ENCODE results near the gene USP22.

USP22 gene

DNA sequence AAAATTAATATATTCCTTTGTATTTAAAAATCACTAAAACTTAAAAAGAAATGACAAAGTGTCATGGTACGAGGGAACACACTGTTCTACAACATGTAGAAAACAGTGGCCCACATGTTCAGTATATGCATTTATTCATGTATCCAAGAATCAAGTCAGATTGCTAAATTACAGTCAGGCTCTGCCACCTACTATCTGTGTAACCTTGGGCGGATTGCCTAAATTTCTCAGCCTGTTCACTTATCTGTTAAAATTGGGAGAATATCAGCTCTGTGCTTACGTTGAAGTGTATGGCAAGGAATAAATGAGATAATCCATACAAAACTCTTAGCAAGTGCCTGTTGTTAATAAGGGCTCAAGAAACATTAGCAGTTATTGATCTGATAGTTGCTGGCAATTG, 3.4 kb upstream of the USP22 start:
- no peak for DNase-seq (ENCODE audit: low read depth)

DNA sequence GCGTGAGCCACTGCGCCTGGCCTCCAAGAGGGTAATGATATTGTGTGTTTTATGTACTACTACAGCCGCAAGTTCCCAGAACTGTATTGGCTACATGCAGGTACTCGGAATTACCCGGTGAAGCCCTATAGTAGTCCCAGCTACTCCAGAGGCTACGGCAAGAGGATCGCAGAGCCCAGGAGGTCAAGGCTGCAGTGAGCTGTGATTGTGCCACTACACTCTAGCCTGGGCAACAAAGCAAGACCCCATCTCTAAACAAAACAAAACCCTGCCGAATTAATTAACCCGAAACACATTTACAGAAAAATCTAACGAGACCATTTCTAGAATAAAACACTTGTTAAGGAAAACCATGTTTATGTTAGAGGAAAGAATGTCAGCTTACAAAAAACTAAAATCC, 2.2 kb upstream of the USP22 start:
- DNase-seq (ENCODE audit: low read depth), result no peak

DNA sequence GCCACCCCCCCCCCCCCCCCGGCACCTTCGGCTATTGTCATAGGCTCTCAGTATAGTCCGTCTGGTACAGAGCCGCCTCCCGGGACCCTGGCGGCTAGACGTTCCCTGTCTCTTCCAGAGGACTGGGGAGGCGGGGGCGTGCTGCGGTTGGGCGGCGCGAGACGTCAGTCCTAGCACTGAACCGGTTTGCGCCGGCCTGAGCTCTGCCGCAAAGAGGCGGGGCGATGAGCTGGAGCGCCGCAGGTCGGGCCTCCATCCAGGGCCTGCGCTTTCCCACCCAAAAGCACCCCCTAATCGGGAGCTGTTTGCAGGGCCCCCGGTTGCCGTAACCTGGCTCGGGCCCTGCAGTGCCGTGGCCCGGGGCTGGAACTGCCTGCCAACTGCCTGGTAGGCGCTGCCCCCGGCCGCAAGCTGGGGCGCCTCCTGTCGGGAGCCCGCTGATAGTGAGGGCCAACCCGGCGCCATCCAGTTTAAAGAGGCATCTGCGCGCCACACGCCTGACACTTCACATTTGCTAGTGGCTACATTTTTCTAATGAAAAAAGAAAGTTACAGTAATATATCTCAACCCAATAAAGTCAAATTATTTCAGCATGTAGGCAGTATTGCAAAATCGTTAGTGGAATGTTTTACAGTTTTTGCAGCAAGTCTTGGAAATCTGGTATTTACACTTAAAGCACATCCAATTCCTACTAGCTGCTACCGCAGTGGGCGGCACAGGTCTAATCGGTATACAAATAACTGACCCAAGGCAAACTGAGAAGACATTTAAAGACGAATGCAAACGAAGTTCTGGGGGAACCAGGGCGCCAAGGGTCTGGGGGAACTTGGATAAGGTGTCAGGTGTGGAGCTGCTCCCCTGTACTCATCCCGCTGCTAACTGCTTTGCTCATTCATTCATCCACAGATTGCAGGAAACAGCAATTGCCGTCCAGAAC, 753 bp upstream of the USP22 start:
- DNase-seq (ENCODE audit: low read depth), result peak; percentile 95

DNA sequence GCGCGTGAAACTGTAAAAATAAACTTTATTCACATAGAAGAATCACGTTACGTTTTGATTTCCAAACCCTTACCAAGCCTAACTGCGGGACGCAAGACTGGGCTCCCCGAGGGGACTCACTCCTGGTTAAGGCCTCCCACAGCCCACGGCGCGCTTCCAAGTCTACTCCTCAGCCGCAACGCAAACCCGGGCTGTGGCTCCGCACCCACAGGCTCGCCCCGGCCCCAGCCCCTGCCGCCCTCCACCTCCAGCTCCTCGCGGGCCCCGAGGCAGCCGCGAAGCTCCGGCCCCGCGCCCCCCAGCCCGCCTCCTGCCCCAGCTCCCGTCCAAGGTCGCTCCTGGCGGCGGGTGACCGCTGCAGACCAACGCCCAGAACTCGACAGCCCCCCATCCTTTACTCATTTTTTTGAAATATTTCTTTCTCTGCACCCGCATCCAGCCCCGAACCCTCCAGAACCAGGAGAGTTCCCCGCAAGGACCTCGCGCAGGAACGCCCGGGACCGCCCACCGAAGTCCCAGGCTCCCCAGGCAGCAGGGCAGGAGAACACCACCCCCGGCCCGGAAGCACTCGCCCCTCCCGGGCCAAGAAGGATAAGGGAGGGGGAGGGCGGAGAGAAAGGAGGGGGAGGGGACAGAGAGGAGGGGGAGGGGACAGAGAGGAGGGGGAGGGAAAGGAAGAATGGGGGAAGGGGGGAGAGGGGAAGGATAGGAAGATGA, 912 bp downstream of the USP22 start:
- peak; percentile 68 for DNase-seq (ENCODE audit: low read depth)

DNA sequence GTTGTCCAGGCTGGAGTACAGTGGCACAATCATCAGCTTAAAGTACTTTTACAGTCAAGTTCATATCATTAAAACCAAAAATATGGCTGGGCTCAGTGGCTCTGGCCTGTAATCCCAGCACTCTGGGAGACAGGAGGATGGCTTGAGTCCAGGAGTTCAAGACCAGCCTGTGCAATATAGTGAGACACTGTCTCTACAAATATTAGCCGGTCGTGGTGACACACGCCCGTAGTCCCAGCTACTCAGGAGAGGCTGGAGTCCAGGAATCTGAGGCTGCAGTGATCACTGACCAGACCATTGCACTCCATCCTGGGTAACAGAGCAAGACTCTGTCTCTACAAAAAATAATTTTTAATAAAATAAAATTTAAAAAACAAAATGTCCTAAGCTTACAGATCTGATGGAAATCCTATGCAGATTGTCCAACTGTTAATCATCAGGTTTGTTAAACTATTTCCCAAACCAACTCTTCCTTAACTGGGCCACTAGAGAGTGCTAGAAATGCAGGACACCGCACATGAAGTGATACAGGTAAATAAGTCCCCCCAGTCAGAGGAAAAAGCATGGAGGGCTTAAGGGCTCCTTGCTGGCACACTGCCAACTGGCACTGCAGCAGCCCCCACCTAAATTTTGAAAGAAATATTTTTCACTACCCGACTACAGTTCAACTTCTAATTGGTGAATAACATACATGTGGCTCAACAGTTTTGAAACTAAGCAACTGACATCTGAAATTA, 2.8 kb downstream of the USP22 start:
- DNase-seq (ENCODE audit: low read depth), result peak; percentile 25

DNA sequence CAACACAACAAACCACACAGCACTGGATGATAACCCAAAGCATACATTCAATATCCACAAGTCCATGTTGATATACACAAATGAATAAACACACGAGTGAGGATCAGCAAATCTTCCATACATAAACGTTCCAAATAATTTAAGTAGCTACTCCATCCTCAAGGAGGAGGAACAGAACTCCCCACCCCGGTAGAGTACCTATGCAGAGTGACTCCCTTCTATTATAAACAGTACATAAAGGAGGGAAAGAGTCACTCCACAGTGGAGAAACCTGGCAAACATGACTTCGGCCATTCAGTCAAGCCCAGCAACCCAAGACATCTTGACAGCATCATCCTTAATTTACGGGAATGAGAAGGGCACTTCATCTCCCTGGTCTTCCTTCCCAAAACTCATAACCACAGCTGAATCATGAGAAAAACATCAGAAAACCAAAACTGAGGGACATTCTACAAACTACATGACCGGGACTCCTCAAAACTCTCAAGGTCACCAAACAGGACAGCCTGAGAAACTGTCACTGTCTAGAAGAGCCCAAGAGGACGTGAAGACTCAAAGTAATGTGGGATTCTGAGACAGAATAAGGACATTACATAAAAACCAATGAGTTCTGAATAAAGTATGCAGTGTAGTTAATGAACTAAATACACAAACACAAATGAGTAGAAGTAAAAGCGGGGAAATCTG, 5.6 kb downstream of the USP22 start:
- DNase-seq (ENCODE audit: low read depth), result no peak

DNA sequence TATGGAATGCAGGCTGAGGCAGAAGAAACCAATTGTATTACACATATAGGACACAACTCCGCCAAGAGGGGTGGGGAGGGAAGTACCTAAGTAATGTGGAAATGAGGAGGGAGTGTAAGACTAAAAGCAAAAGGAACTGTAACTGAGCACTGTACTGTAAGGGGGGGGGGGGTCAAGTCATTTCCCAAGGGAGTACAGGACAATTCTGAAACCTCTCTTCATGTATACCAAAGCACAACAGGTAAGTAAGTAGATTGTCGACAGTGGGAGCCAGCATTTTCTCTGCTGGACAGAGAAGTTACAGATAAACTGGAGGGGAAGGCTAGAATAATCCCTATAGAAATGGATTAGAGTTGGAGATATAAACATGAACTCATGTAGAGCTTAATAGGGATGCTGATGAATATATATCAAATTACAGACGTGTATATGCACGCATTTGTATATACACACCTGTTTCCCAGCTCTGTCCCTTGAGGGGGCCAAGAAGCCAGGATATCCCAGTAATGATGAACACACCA, 6.4 kb downstream of the USP22 start:
- DNase-seq (ENCODE audit: low read depth), result no peak

DNA sequence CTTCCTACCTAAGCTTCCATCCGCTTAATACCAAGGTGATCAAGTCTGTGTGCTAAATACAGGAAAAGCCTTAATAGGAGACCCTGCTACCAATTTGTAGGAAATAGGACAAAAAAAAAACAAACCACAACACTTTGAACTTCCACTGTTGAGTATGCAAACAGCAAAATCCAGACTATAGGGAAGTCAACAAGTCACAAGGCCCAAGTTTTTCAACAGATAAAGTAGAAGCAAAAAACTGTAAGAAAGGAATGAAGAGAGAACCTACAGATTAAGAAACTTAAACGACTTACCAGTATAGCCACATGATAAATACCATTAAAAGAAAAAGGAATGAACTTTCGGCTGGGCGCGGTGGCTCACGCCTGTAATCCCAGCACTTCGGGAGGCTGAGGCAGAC, 7.4 kb downstream of the USP22 start:
- no peak for DNase-seq (ENCODE audit: low read depth)

DNA sequence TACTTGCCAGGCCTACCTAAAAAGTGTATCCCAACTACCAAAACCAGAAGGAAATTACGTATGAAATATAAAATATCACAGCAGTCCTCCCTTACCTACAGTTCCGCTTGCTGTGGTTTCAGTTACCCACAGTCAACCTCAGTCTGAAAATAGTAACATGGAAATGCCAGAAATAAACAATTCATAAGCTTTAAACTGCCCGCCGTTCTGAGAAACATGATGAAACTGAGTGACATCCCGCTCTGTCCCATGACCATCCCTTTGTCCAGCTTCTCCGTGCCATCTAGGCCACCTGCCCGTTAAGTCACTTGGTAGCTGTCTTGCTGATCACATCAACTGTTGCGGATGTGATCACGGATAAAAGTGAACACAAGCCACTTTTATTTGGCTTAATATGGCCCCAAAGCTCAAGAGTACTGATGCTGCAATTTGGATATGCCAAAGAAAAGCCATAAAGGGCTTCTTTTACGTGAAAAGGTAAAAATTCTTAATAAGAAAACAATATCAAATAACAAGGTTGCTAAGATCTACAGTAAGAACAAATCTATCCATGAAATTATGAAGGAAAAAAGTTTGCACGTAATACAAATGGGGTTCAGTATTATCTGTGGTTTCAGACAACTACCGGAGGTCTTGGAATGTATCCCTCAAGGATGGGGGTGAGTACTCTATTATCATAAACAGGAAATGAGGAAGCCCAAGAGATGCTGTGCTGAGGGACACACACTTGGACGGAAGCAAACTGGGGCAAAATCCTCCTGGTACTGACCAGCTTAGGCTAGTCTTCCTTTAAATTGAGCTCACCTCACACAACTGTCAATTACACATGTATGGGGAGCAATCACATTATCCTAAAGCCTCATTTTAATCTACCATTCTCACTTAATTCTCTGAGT, 8.2 kb downstream of the USP22 start:
- no peak for DNase-seq (ENCODE audit: low read depth)

DNA sequence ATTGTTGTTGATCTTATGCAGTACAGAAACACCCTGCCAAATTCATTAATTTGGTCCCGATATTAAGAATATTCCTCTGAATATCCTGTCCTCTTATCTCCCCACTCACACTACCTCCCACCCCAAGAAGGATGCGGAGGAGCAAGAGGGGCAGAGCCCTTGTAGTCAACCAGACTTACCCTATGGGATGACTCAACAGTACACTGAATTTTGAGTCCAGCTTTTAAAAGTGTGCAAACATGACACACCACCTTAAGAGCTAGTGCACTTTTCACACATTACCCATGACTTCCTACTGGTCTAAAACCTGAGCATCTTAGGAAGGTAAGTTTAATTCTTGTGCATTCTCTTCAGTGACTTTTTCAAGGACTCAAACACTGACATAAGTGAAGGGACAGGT, 9.5 kb downstream of the USP22 start:
- no peak for DNase-seq (ENCODE audit: low read depth)

DNA sequence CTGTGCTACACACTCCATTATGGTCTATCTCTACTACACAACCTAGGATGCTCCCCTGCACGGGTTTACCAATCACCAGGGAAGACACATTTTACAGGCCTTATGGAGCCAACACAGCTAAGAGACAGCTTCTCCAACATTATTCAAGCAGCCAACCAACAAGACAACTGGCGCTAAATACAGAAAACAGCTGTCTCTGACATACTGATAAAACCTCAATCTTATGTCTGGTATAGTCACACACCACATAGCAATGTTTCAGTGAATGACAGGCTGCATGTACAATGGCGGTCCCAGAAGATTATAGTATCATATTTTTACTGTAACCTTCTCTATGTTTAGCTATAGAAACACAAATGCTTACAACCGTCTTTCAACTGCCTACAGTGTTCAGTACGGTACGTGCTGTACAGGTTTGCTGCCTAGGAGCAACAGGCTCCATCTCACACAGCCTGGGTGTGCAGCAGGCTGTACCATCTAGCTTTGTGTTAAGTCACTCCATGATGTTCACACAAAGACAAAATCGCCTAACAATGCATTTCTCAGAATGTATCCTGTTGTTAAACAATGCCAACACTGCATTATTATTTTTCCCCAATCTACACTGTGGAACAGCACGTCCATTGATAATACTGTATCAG, 10.9 kb downstream of the USP22 start:
- no peak for DNase-seq (ENCODE audit: low read depth)

DNA sequence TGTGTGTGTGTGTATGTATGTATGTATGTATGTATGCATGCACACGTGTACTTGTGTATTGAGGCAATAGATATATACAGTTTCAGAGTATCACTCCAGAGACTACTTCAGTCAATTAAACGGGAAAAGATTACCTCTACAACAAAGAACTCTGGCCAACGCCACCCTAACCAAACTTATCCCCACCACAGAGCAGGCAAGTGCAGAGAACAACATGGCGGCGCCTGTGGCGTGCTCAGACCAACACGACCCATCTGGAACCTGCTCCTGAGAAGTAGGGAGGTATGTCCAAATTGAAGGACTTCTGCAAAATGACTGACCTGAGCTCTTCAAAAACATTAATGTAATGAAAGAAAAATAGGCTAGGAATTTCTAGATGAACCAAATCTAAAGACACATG, 12.4 kb downstream of the USP22 start:
- no peak for DNase-seq (ENCODE audit: low read depth)

DNA sequence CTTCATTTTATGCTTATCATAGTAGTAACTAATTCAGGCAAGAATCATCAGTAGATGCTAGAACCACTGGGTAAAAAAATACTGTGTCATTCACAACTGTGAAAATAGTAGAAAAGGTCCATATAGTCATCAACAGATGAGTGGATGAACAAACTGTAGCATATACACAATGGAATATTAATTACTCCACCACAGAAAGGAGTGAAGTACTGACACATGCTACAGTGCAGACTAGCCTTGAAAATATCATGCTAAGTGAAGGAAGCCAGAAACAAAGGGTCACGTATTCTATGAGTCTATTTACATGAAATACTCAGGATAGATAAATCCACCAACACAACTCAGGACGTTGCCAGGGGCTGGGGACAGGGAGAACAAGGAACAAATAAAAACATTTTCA, 13.3 kb downstream of the USP22 start:
- no peak for DNase-seq (ENCODE audit: low read depth)

DNA sequence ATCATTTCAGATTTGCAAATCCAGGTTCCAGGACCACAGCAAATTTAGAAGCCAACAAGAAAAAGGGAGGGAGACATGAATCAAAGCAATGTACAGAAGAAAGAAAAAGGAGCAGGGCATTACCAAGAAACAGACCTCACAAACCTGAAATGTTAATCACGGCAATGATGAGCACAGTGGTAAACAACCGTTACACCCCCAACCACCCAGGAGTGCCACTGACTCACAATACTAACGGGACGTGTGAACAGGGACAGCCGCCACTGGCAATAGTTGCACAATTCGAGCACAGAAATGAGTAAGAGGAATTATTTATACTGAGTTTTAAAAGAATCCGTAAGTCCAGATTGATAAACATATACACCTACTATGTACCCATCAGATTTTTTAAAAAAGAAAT, 13.8 kb downstream of the USP22 start:
- peak; percentile 22 for DNase-seq (ENCODE audit: low read depth)

DNA sequence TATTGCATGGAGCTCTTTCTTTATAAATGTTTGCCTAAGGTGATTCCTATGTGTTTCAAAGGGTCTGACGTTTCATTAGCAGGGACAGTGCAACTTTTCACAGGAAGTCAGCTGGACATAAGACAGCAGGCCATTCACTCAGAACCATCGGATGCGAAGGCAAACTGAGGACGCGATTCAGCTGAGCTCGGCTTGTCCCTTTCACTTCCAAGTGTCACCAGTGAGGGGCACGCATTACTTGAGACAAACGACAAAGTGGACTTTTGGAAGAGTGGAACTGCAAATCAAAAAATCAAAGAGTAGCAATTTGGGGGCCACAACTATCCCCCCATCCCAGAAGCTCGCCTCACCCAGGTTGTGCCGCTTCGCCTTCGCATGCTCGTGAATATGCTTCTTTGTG, 14.6 kb downstream of the USP22 start:
- DNase-seq (ENCODE audit: low read depth), result no peak

DNA sequence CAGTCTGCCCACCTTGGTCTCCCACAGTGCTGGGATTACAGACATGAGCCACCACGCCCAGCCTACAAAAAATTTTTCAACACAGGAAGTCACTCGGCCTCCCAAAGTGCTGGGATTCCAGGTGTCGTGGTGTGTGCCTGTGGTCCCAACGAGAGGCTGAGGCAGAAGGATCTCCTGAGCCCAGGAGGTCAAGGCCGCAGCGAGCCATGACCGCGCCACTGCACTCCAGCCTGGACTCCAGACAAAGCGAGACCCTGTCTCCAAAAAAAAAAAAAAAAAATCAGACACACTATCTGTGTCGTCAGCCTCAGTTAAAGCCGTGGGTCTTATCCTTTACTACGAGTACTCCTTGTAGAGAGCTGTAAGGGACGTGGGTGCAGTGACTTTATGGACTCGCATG, 15.8 kb downstream of the USP22 start:
- DNase-seq (ENCODE audit: low read depth), result no peak

DNA sequence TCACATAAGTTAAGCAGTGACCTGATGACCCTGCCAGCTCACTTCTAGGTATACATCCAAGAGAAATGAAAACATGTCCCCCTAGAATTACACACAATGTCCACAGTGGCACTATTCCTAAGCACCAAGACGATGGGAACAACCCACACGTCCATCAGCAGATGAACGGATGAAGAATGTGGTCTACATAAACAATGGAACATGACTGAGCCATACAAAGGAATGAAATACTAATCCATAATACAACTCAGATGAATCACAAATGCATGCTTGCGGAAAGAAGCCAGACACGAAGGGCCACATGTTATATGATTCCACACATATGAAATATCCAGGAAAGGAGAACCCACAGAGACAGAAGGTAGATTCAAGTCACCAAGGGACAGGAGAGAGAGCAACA, 17.4 kb downstream of the USP22 start:
- no peak for DNase-seq (ENCODE audit: low read depth)

DNA sequence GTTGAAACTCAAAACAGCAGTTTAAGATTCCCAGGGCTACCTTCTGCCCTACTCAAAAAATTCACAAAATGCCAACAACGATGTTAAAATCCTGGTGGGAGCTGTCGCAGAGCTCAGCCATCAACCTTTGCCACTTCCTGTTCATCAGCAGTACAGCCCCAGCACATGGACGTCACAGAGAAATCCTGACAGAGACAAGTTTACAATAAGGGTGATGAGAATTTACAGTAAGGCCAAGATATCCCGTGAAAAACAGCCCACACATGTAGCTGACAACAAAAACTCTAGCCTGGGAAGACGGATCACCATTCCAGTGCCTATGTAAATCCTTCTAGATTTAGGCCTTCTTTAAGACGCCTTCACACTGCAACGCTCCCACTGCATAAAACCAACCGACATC, 18.8 kb downstream of the USP22 start:
- DNase-seq (ENCODE audit: low read depth), result no peak

DNA sequence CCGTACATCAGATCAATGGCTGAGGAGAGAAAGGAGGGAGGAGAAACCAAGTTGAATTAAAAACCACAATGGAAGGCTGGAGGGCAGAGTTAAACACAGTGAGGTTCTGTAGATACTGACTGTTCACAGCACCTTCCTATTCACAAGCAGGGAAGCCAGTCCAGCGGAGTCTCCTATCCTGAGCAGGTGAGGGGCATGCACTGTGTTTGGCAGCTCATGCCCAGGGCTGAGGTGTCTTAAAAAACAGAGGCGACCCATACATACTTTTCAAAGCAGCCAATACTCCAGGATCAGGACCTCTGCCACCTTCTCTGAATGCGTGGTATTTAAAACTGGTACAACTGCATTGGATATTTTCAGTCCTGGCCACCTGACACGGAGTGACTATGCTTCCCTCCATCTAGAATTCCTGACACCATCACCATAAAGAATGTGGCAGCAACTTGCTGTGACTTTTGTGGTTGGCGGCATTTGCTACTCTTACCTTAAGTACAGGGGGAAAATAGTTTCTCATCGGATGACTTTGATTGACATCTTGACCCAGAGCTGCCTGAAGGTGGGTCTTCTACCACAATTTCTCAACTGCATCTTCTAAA, 21.5 kb downstream of the USP22 start:
- no peak for DNase-seq (ENCODE audit: low read depth)

DNA sequence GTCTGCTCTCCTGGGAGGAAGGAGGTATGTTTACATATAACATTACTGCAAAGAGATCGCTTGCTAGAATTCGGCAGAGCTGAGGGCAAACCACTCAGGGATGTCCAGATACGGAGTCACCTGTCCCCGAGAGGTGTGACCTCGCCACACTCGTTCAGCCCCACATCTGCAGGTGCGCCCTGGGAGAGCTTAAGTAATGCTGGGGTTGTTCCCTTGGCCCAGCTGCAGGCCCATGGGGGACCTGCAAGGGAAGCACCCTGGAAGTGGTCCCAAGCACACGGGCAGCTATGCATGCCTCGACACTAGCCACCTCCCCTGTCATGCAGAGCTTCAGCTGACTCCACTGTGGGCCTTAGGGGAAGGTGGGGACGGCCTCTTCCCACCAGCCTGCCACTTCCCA, 22.2 kb downstream of the USP22 start:
- no peak for DNase-seq (ENCODE audit: low read depth)

Measured in activated T-cell treated with anti-CD3 and anti-CD28 coated beads for 48 hours (primary cell).